ENCODE measurements around the gene TMEM176A. TPM values are rescaled to one million over a fixed set of nuclear protein-coding genes. Genes with fewer than 3 reads are reported as not detected.

The TMEM176A gene
- total and polyA plus RNA-seq, 2 of the 8 experiments (the other 6 are each of a cell fraction or from before 2014, with no cell fraction given), result 1.3 to 1.5 TPM

DNA sequence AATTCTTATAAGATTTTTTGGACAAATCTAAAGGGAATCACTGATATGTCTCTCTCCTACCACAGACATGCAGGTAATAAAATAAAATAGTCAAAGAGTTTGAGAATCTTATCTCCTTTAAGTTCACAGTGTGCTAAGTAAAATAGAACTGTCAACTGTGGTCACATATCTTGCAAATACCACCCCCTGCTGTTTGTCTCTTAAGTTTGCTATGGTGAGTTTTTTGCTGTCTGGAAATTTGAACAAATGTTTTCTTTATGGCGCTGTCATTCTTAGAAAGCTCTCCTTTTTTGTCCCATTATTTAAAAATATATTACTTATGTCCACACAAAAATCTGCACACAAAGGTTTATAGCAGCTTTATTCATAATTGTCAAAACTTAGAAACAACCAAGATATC is 43.7 kb upstream of the TMEM176A start (continued):
- TF ChIP-seq, protein P1, sequence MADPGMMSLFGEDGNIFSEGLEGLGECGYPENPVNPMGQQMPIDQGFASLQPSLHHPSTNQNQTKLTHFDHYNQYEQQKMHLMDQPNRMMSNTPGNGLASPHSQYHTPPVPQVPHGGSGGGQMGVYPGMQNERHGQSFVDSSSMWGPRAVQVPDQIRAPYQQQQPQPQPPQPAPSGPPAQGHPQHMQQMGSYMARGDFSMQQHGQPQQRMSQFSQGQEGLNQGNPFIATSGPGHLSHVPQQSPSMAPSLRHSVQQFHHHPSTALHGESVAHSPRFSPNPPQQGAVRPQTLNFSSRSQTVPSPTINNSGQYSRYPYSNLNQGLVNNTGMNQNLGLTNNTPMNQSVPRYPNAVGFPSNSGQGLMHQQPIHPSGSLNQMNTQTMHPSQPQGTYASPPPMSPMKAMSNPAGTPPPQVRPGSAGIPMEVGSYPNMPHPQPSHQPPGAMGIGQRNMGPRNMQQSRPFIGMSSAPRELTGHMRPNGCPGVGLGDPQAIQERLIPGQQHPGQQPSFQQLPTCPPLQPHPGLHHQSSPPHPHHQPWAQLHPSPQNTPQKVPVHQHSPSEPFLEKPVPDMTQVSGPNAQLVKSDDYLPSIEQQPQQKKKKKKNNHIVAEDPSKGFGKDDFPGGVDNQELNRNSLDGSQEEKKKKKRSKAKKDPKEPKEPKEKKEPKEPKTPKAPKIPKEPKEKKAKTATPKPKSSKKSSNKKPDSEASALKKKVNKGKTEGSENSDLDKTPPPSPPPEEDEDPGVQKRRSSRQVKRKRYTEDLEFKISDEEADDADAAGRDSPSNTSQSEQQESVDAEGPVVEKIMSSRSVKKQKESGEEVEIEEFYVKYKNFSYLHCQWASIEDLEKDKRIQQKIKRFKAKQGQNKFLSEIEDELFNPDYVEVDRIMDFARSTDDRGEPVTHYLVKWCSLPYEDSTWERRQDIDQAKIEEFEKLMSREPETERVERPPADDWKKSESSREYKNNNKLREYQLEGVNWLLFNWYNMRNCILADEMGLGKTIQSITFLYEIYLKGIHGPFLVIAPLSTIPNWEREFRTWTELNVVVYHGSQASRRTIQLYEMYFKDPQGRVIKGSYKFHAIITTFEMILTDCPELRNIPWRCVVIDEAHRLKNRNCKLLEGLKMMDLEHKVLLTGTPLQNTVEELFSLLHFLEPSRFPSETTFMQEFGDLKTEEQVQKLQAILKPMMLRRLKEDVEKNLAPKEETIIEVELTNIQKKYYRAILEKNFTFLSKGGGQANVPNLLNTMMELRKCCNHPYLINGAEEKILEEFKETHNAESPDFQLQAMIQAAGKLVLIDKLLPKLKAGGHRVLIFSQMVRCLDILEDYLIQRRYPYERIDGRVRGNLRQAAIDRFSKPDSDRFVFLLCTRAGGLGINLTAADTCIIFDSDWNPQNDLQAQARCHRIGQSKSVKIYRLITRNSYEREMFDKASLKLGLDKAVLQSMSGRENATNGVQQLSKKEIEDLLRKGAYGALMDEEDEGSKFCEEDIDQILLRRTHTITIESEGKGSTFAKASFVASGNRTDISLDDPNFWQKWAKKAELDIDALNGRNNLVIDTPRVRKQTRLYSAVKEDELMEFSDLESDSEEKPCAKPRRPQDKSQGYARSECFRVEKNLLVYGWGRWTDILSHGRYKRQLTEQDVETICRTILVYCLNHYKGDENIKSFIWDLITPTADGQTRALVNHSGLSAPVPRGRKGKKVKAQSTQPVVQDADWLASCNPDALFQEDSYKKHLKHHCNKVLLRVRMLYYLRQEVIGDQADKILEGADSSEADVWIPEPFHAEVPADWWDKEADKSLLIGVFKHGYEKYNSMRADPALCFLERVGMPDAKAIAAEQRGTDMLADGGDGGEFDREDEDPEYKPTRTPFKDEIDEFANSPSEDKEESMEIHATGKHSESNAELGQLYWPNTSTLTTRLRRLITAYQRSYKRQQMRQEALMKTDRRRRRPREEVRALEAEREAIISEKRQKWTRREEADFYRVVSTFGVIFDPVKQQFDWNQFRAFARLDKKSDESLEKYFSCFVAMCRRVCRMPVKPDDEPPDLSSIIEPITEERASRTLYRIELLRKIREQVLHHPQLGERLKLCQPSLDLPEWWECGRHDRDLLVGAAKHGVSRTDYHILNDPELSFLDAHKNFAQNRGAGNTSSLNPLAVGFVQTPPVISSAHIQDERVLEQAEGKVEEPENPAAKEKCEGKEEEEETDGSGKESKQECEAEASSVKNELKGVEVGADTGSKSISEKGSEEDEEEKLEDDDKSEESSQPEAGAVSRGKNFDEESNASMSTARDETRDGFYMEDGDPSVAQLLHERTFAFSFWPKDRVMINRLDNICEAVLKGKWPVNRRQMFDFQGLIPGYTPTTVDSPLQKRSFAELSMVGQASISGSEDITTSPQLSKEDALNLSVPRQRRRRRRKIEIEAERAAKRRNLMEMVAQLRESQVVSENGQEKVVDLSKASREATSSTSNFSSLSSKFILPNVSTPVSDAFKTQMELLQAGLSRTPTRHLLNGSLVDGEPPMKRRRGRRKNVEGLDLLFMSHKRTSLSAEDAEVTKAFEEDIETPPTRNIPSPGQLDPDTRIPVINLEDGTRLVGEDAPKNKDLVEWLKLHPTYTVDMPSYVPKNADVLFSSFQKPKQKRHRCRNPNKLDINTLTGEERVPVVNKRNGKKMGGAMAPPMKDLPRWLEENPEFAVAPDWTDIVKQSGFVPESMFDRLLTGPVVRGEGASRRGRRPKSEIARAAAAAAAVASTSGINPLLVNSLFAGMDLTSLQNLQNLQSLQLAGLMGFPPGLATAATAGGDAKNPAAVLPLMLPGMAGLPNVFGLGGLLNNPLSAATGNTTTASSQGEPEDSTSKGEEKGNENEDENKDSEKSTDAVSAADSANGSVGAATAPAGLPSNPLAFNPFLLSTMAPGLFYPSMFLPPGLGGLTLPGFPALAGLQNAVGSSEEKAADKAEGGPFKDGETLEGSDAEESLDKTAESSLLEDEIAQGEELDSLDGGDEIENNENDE (IDR thresholded peaks at IDR 0.05; ENCODE audit: insufficient replicate concordance, low read length), result no peak
- TF ChIP-seq RAD21 (IDR thresholded peaks at IDR 0.05 in 1 of 2, conservative IDR thresholded peaks at IDR 0.05 in 1 of 2; ENCODE audit: low read depth in 2 of 2, low read length in 2 of 2) (peak; percentile 33 to 34; a peak in 3 of 4 replicates), KDM5A (IDR thresholded peaks at IDR 0.05; ENCODE audit: low read length) (no peak)
- TF ChIP-seq, protein P2, sequence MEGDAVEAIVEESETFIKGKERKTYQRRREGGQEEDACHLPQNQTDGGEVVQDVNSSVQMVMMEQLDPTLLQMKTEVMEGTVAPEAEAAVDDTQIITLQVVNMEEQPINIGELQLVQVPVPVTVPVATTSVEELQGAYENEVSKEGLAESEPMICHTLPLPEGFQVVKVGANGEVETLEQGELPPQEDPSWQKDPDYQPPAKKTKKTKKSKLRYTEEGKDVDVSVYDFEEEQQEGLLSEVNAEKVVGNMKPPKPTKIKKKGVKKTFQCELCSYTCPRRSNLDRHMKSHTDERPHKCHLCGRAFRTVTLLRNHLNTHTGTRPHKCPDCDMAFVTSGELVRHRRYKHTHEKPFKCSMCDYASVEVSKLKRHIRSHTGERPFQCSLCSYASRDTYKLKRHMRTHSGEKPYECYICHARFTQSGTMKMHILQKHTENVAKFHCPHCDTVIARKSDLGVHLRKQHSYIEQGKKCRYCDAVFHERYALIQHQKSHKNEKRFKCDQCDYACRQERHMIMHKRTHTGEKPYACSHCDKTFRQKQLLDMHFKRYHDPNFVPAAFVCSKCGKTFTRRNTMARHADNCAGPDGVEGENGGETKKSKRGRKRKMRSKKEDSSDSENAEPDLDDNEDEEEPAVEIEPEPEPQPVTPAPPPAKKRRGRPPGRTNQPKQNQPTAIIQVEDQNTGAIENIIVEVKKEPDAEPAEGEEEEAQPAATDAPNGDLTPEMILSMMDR (IDR thresholded peaks at IDR 0.05; ENCODE audit: control extremely low read depth in 1 of 3, insufficient read depth in 1 of 3, low read depth in 1 of 3, low read length in 3 of 3), result peak in 1 of 3 experiments; percentile 6; a peak in 1 of 4 replicates
